HPDE6-E6E7 (cell line): ENCODE results near the gene DTNBP1.
A peak's percentile ranks its signal among the peaks of the same experiment; 100 is the strongest.
"Not testable (repeated sequence)": the region's sequence is repeated elsewhere in the genome, so short reads cannot be mapped to it uniquely, and the experiment has no call there.

Source experiments
- DNase-seq: peaks from one replicate; pipeline ENCODE4 v3.0.0; 2011; ENCODE audit warnings: missing footprints; ENCODE audit errors: extremely low spot score

DTNBP1 gene

DNA sequence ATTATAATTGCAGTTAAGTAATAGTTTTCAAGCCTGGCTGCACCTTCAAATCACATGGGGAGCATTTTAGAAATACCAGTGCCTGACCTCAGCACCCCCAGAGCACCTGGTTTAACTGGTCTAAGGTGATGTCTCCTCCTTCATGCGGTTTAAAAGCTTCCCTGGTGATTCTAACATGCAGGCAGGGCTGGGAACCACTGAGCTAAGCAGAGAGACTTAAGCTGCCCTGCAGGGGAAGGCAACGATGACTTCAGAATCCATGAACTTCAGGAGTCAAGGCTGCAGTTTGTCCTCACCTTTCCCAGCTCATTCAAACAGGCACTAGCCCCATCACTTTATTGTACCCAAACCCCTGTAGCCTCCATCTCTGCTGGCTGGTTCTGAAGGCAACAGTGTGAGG is 6.1 kb upstream of the DTNBP1 start:
- DNase-seq = no peak

DNA sequence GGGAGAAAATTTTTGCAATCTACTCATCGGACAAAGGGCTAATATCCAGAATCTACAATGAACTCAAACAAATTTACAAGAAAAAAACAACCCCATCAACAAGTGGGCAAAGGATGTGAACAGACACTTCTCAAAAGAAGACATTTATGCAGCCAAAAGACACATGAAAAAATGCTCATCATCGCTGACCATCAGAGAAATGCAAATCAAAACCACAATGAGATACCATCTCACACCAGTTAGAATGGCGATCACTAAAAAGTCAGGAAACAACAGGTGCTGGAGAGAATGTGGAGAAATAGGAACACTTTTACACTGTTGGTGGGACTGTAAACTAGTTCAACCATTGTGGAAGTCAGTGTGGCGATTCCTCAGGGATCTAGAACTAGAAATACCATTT is 4.1 kb upstream of the DTNBP1 start:
- not testable (repeated sequence) for DNase-seq

DNA sequence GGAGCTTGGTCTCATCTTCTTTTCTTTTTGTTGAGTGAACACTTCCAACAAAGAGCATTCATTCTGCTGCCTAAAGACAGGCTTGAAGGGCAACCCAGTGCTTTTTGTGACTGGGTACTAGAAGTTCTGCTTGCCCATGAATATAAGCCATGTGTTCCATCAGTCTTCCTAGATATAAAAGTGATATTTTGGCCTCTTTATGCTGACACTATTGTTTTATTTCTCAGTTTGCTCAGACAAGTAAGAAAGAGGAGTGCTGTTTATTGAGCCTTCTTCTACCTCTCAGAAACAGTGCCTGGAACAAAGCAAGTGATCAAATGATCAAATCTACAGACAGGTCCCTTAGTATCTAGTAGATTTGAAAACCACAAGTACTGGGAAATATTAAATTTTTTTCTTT is 2.4 kb upstream of the DTNBP1 start:
- no peak for DNase-seq

DNA sequence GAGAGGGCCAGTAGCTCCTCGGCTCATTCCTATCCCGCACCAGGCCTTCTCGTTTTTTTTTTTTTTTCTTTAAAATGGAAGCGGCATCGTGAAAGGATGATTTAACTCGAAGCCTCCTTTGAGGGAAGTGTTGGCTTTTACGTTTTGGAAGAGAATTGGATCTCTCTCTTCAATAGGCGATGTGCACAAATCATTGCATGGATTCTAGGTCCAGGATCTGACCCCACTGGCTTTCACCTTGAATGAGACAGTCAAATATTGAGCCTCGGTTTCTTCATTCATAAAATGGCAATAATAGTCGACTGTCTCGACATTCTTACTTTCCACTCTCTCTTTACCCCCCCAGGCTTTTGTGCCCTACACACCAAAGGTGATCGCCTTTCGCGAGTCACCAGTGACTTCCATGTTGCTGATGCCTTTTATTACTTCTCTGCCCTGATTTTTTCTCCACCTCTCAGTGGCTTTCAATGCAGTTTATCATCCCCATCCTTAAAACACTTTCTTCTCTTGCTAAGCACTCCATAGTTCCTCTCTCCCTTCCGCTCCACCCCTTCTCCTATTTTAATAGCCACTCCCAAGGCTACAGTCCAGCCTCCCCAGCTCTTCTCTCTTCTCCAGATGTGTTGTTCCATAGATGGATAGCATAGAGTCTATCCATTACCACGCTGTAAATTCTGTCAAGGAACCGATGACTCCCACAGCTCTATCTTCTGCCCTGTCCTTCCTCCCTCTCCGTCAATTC is 473 bp upstream of the DTNBP1 start:
- no peak for DNase-seq

DNA sequence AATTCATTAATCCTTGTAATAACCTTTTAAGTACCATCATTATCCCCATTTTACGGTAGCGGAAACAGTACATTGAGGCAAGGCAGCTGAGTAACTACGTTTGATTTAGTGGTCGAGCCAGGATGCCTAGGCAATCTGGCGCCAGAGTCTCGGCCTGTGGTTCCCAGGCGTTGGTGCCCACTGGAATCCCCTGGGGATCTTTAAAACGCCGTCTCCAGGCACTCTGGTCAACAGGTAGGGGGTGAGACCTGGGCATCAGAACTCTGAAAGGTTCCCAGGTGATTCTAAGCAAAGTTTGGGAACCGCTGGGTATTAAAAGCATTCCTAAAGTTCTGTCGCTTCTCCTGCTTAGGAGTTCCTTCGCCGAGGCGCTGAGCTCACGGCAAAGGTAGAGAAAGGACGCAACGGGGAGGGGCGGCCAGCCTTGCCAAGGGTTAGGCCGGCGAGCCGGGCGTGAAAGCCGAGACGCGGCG is 939 bp downstream of the DTNBP1 start:
- DNase-seq = peak; percentile 56

DNA sequence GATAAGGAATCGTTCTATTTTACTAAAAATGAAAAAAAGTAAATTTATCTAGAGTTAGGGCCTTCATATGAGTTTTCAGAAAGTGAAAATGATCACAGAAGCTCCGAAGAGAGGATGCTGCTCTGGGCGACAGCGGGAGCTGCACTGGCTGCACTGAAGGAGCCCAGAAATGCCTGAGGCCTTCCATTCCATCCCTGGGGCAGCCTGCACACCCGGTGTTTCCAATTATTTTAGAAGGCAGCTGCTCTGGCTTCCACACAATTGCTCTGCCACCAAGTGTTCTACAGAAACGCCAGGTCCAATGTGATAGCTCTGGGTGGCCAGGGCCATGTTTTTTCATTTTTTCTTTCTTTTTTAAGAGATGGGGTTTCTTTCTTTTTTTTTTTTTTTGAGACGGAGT is 3.6 kb downstream of the DTNBP1 start:
- no peak for DNase-seq

DNA sequence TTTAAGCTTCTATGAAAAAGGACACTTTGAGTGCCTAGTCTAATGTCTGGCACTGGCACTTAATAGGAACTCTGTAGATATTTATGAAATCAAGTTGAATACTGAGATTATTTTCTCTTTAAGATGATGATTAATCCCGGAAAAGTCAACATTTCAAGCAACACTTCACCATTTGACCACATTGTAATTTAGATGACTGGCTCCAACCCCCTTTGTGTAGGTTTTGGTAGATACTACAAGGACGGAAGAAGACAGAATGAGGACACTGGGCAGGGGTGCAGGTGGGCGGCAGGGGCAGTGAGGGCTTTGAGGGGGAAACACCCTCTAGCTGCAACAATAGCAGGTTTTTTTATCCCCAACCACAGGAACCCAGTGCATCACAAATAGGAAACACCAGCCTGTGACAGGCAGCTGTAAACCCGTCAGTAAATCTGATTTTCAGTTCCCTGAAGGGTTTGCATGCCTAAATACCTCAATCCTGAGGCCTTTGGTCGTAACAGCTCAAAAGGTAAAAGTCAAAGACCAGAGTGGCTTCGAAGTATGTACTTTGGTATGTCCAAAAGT is 4.6 kb downstream of the DTNBP1 start:
- DNase-seq = no peak

DNA sequence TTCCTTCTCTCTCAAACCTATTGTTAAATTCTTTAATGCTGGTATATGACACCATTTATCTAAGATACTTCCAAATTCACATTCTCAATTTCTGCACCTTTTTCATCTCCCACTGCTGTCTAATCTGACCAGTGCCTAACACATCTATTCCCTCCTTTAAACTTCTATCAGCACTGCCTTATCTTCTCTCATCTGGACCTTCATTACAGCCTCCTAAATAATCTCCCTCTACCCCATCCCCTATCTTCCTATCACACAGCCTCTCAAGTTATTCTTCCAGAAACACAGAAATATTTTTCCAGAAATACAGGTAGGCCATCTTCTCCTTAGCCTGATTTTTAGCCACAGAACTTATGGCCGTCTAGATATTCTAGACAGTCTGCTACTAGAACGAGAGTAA is 5.5 kb downstream of the DTNBP1 start:
- DNase-seq = no peak

DNA sequence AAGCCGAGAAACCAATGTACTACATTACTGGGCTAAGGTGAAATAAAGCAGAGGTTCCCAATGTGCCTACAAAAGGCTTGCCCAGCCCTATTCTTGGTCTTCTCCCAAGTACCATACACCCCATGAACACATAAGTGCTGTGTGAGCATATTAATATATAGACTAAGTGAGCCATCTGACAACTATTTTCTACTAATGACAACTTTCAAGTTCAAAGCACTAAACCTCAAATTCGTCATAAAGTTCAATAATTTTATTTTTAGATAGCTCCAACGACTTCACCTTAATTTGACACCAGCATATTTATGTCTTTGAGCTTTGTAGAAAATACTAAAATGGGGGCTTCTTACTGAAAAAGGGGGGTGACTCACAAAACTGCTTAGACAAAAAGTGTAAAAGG is 6.7 kb downstream of the DTNBP1 start:
- DNase-seq = no peak

DNA sequence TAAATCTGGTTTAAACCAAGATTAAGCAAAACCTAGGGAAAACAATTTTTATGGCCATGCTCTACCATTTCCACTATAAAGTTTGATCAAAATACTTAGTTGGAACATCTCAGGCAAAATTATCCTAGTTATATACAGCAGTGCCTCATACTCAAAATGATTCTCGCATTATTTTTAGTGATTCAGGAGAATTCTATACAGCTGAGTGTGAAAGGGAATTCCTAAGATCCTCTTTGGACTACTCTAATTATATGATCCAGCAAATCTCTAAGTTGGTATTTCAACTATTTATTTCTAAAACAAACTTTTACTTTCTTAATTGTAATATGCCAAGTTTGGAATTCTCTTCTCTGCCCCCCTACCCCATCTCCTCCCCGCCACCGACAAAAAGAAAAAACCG is 8.6 kb downstream of the DTNBP1 start:
- DNase-seq = no peak

DNA sequence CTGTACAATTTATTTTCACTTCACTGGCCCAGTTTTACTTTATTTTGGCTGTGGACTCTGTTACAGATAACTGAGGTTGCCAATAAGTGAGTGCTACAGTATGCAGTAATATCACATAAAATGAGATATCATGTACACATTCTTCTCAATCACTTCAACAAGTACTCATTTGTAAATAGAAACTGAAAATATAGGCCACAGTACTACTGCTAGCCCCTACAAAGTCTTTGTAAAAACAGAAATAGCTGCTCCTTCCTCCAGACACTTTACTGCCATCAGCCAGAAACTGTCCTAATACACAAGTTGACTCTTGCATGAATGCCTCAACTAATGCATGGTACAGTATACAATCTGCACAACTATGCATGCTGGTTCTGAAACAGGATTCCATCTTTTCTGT is 9.2 kb downstream of the DTNBP1 start:
- no peak for DNase-seq

DNA sequence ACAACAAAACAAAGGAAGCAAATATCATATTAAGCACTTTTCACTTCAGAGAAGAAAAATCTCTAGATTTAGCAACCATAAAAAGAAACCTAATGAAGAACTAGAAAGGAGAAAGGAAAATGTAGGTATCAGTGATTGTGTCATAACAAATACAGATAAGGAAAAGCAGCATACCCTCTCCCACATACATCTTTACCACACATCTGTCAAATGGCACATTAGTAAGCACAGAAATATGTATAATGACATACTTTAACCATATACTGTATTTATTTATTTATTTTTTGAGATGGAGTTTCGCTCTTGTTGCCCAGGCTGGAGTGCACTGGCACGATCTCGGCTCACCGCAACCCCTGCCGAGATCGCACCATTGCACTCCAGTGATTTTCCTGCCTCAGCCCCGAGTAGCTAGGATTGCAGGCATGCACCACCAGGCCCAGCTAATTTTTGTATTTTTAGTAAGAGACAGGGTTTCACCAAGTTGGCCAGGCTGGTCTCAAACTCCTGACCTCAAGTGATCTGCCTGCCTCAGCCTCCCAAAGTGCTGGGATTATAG is 12.7 kb downstream of the DTNBP1 start:
- DNase-seq = not testable (repeated sequence)

DNA sequence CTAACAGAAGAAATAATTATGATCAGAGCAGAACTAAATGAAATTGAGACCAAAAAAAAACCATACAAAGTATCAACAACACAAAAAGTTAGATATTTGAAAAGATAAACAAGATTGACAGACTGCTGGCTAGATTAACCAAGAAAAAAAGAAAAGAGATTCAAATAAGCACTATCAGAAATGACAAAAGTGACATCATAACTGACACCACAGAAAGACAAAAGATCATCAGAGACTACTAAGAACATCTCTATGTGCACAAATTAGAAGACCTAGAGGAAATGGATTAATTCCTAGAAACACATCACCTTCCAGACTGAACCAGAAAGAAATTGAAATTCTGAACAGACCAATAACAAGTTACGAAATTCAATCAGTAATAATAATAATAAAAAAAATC is 17.9 kb downstream of the DTNBP1 start:
- DNase-seq = no peak

DNA sequence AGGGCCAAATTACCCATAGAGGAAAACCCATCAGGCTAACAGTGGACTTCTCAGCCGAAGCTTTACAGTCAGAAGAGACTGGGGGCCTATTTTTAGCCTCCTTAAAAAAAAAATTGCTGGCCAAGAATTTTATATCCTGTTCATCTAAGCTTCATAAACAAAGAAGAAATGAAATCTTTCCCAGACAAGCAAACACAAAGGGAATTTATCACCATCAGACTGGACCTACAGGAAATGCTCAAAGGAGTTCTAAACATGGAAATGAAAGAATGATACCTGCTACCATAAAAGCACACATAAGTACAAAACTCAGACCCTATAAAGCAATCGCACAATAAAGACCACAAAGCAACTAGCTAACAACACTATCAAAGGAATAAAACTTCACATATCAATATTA is 19.3 kb downstream of the DTNBP1 start:
- no peak for DNase-seq

DNA sequence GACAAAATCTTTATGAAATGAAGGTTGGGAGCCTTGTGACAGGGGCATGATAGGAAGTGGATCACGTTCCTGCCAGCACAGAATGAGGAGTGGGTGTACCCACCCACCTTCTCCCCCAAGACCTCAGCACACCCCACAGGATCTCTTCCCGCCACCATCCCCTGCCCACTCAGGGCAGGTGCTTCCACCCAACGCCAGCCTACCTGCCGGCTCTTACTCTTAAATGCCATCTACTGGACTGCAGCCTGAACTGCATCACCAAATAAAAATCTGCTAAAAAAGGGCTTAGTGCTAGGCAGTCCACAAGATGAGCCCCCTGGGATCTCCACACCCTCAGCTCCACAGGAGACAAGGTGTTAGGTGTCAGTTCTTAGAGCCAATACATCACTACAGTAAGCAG is 20.6 kb downstream of the DTNBP1 start:
- DNase-seq = no peak

DNA sequence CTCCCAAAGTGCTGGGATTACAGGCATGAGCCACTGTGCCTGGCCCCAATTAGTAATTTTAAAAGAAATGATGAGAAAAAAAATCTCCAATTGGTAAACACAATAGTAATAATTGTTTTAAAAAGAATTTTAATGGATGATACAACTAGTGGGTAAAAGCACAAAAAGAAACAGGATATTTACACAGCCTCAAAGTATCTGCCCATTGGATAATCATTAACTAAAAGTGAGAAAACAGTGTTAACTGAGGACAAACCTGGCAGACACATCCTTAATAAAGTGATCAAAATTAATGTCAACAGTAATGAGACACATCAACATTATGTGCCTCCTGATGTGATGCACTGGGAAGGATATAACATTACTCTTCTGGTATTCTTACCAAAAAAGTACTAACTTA is 24.5 kb downstream of the DTNBP1 start:
- DNase-seq = no peak

DNA sequence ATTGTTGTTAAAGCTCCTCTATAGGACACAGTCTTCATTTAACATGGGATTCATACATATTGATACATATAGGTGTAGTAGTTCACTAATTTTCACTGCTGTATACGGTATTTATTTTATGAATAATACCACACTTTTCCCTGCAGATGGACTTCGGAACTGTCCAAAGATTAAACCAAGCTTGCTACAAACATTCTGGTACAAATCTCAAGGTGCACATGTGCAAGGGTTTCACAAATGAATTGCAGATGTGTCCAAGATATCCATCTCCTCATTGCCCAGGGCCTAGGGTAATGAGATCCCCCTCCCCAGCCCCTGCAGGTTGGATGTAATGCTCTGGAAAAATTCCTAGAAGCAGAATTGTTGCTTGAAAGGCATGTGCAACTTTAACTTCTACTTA is 31.4 kb downstream of the DTNBP1 start:
- no peak for DNase-seq

DNA sequence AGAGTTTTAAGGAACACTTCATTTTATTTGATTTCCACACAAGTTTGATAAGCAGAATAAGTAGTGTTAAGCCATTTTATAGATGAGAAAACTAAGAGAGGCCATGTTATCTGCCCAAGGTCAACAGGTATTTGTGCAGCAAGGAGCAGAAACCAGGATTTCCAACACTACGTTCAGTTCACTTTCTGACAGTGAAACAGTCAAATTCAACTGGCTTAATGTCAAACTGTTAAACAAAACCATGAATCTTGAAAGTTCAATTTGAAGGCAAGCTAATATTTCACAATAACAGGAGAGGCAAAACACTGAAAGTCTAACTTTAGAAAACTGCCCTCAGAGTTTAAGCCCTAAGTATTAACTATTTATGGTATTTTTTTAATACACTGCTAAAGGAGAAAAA is 32.6 kb downstream of the DTNBP1 start:
- no peak for DNase-seq

DNA sequence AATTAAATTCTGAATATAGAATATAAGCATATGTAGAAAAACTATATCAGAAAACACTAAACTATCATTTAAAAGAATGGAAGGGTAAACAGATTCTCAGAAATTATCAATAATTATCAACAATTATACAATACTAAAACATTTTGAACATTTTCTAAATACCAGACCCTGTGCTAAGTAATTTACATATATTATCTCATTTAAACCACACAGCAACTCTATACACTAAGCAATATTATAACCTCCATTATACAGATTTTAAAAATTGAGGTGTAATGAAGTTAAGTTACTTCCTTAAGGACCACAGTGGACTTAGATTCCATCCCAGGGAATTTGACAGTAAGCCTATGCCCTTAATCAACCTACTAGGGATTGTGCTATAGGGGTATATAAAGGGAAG is 33.3 kb downstream of the DTNBP1 start:
- no peak for DNase-seq

DNA sequence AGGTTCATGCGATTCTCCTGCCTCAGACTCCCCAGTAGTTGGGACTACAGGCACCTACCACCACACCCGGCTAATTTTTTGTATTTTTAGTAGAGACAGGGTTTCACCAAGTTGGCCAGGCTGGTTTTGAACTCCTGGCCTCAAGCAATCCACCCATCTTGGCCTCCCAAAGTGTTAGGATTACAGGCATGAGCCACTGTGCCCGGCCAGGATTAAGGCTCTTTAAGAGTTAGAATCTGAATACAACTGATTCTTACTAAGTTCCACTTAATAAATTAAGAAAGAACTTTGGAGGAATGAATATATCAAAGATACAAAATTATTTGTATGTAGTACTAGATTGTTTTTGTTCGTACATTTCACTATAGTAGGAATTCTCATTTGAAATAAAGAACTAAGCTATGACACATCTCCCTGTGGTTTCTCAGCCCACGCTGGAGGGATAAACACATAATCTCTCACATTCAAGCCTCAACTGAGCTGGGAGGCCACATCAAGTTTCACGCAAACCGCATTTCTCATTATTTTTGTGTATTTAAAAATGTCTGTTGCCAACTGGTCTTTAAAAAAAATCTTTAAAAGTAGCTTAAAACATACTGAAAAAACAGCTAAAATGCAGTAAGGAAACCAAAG is 34.2 kb downstream of the DTNBP1 start:
- DNase-seq = no peak

DNA sequence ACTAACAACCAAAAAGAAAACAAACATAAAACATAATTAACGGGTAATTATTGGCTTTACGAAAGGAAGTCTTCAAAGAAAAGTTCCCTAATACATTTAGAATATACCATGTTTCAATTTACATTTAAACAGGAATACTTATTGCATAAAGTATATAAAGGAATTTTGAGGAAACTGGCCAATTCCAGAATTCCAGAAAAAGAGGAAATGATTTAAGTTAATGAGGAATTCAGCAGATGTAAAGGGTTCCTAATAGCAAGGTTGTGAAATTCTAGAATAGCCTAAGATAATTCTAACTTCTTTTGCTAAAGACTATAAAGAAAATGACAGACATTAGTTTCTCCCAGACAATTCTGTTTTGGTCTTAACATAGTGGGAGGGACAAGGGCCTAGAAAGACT is 35.0 kb downstream of the DTNBP1 start:
- DNase-seq = no peak

DNA sequence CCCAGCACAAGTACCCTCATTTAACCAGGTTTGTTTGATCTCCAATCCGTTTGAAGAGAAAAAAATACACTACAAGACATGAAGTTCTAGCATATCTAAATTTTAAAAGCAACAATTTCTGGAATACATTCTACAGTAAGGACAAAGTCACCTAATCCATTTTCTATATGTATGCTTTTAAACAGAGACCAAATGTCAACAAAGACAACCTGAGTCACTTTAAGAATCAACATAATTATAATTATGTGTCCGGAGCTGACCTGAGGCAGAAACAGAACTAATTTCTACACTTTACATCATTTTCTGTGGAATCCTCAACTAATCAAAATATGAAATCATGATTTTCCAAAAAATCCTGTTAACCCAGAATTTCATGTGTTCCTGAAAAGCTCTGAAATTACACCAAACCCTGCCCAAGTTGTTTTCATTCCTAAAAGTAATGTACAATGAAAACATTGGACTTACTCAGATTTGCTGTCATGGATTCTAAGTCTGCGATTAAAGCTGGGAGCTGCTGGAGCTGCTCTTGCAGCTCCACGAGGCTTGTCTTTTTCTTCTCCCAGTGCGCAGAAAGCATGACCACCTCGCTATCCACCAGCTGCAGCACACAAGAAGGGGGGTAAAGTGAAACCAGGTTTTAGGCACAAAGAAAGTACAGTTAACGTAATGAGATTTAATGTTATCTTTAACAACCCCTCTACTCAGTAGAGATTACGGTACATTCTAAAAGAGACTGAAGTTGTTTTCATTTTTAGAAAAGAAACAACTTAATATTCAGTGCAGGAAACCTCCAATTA is 35.8 kb downstream of the DTNBP1 start:
- DNase-seq = no peak
